Colon (tissue), 2 donors: ENCODE results near the gene COA5.

ENCODE experiments used
- FAIRE-seq: peaks from 2 replicates; lab custom pipeline; 2012; peaks lifted over from hg19 to GRCh38; lab: Jason Lieb, UNC
- donor health status: control.
- donor health status: control.

The COA5 gene, protein sequence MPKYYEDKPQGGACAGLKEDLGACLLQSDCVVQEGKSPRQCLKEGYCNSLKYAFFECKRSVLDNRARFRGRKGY

DNA sequence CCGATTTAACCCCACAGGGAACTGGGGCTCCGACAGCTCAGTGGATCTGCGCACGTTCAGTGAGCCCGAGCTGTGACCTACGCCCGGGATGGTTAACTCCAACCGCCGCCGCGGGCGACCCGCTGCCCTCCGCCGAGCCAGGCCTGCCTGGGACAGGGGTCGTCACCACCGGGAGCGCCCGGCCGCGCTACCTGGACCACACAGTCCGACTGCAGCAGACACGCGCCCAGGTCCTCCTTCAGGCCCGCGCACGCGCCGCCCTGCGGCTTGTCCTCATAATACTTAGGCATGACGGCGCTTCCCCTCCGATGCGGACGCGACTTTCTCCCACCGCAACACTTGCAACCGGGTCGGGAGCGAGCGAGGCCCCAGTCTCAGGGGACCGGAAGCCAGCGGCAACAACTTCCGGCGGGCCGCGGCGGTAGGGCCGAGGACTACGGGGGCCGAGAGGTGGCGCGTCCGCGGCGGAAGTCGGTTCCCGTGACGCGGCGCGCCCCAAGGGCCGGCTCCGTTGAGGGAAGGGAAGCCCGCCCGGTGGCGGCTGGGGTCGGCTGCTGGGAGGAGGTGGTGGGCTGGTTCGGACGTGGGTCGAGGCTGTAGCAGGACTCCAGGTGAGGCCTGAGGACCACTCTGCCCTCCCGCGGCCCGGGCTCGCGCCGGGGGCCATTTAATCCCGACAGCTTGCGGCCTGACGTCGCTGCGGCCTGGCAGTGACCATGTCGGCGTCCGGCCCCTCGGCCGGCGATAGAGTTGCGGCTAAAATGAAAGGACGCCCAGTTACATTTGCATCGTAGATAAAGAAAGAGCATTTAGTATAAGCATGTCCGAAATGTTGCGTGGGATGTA lies at the start of gene COA5, which contains the start of gene UNC50:
TSS of gene COA5 (minus strand) at position 397 of the 846 bp plus-strand sequence. CDS start at position 290, 107 bp downstream.
TSS of gene UNC50 (plus strand) at position 474 of the 846 bp plus-strand sequence. CDS start 1,171 bp downstream, outside the sequence.
- no peak for FAIRE-seq

DNA sequence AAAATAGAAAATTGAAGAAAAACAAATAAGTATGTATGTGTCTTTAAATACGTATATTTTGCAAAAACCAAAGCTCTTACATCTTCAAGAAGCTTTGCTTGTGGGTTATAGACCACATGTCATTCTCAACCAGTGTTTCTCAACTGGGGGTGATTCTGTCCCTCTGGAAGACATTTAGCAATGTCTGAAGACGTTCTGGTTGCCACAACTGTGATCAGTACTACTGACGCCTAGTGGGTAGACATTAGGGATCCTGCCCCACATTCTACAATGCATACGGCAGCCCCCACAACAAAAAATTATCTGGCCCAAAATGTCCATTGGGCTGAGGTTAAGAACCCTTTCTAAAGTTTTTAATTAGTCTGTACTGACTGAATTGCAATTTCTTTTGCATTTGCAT lies 48.5 kb upstream of the COA5 start:
- FAIRE-seq: no peak

DNA sequence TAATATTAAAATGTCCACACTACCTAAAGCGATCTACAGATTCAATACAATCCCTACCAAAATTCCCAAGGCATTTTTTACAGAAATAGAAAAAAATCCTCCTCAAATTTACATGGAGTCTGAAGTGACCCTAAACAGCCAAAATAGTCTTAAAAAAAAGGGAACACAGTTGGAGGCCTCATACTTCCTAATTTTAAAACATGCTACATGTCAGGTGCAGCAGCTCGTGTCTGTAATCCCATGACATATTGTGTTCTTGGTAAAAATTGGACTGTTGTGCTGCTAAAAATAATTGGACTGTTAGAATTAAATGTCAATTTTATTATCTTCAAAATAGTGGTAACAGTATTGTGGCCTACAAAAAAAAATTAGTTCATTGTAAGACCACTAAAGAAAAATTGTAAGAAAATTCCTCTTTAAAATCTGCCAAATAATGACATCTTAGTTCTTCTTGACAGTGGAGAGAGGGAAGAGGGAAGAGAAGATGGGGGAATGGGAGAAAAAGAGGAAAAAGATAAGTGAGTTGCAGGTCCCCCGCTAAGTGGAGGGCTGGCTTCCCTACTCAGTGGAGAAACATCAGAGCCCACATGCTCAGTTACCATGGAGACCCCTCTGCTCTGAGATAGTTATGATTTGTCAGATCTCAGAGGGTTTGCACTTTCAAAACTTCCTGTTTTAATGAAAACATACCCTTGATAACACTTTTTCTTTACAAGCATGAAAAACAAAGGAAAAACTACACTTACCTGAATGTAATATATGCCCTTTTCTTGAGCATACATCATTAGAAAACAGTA lies 46.6 kb upstream of the COA5 start:
- peak; percentile 5 for FAIRE-seq

DNA sequence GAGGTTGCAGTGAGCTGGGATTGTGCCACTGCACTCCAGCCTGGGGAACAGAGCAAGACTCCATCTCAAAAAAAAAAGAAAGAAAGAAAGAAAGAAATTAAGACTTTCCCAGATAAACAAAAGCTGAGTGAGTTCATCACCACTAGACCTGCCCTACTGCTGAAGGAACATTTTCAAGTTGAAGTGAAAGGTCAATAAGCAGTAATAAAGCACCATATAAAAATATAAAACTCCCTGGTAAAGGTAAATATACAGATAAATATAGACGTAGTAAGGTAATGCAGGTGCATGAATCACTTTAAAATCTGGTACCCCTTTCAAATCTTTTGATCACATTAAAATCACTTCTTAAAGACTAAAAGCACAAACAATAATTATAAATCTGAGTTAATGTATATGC lies 42.7 kb upstream of the COA5 start:
- FAIRE-seq: no peak

DNA sequence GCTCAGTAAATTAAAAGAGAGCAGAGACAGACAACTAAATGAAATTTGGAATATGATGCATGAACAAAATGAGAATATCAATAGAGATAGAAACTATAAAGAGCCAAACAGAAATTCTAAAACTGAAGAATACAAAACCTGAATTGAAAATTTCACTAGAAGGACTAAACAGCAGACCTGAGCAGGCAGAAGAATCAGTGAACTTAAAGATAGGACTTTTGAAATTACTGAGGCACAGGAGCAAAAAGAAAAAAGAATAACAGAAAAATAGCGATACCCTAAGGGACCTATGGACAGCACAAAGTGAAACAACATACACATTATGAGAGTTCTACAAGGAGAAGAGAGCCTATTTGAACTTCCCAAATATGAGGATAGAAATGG lies 41.7 kb upstream of the COA5 start:
- peak; percentile 57 for FAIRE-seq

DNA sequence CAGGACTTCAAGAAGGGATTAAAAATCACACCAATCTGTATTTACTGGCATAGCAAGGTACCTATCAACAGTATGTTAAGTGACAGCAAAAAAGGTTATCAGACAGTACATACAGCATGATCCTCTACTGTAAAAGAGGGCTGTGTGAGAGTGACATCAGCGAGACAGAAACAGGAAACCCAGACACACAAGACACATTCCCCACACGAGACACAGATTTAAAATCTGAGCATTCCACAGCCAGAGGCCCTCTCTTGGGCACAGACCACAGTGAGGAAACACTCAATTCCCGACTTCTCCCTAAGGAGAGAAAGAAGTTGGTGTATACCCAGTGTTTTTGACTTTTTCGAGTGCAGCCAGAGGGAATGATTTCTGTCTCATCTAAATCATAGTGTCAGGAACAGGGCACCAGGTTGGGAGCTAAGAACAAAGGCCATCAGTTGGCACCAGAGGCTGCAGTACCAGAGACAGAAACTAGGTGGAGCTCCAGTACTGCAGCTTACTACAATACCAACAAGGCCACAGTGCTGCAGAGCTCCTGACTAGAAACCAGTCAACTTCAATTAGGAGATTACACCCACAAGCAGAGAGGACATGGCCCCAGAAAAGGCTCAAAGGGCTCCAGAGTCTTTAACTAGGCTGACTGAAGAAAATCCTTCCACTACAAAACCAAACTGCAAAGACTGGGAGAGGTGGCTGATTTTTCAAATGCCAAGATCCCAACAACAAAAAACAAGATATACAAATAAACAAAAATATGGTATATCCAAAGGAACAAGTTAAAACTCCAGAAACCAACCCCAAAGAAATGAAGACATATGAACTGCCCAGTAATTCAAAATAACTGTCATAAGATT lies 41.1 kb upstream of the COA5 start:
- no peak for FAIRE-seq

DNA sequence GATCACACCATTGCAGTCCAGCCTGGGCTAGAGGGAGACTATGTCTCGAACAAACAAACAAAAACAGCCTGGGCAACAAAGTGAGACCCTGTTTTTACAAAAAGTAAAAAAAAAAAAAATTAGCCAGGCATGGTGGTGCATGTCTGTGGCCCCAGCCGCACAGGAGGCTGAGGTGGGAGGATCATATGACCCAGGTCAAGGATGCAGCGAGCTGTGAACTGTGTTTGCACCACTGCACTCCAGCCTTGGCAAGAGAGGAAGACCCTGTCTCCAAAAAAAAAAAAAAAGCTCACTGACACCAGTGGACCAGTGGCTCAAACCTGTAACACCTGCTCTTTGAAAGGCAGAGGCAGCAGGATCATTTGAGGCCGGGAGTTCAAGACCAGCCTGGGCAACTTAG lies 40.1 kb upstream of the COA5 start:
- FAIRE-seq: no peak

DNA sequence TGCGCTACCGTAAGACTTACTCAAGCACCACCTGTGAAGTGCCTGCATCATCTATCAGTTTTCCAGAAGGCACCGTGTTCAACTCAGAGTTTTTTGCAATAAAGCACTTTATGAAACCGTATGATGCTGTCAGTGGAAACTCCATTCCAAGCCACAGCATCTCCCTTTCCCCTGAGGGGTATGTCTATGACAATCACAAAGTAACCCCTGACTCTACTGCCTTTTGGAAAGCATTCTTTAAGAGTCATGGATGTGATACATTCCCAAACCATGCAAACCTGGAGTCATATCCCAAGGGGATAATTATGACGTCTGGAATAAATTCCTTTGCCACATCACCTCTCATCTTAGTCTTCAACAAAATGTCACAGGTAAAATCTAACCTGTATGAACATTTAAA lies 39.3 kb upstream of the COA5 start:
- FAIRE-seq: no peak

DNA sequence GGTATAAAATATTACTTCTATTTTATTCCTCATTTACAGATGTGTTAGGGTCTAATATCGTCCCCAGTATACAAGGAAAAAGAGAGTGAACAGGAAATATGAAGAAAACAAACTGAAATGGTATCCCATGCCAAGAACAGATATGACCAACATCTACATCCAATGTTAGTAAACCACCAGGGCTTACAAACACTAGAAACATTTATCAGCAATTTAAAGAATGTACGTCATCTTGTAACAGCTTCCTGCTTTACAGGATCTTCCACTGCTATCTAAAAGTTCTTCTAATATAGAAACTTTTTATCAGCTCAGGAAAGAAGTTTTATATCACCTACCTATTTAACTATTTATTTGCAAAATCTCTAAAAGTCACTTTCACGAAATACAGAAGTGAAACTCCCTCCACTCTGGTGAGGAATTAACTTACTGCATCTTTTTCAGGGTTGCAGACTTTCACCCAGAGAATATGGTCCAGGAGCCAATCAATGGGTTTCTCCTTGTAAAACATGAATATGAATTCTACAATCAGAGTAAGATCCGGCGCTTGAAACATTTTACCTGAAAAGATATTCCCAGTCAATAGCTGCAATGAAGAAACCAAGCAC lies 35.3 kb upstream of the COA5 start:
- no peak for FAIRE-seq

DNA sequence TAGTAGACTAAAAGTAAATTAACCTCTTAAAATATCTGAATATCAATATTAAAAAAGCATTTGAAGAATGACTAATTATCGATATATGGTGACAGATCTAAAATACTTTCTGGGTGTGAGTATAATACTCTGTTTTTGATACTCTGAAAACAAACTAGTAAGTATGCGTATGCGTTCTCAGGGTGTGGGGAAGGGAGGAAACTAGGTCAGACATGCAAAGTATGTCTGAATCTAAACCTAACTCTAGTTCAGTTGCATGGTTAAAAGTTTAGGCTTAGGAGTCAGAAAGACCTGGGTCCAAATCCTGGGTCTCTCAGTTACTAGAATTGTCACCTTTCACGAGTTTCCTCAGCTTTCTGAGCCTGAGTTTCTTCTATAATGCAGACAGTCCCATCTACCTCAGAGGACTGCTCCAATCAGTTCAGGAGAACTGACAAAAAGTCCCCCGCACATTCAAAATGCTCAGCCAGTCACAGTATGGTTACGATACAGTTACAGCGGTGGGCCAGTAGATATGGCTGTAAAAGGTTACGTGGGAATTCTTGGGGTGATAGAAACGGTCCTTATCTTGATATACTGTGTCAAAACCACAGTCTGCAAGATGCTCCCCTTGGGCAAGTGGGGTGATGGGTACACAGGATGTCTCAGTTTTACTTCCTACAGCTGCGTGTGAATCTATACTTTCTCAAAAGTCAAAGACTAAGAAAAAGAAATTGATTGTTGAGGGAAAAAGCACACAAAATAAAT lies 29.3 kb upstream of the COA5 start:
- FAIRE-seq: no peak

DNA sequence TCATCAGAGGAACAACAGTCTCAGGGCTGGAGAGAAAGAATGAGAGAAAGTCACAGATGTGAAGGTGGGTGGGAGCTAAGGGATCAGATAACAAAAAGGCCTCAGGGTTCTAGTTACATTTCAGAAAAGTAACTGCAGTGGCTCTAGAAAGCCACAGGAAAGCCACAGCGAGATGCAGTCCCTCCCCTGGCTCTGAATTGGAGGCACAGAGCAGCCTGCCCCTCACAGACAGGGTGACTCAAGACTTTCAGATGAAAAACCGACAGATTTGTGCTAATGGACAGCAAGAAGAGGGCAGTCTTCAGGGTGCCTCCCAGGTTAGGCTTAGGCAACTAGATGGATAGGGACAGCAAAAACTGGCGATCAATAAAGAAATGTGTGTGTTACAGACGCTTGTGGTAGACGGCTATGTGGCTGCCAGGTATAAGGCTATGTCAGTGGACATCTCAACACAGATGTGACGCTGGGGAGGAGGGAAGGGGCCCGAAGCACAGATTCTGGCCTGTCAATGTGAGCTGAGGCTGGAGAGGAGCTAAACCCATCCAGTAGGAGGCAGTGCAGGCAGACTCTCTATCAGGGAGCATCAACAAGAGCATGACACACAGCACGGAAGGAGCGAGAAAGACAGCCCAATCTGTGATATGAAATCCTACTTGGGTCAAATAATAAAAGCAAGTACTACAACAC lies 26.2 kb upstream of the COA5 start:
- no peak for FAIRE-seq

DNA sequence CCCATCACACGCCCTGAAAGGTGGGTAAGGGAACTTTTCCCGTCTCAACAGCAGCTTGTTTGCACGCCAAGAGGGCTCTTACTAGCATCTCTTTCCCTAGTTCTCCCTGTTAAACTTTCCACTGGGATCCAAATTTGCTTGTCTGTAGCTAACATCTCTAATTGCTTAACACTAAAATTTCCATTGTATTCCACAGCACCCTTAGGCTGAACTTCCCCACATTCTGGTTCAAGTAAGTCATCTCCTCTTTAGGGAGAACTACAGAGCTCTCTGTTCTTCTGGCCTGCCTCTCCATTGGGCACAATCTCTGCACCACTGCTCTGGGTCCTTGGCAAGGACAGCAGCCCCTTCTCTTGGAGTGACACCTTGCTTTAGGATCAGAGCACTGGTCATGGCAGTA lies 24.0 kb upstream of the COA5 start:
- FAIRE-seq: no peak

DNA sequence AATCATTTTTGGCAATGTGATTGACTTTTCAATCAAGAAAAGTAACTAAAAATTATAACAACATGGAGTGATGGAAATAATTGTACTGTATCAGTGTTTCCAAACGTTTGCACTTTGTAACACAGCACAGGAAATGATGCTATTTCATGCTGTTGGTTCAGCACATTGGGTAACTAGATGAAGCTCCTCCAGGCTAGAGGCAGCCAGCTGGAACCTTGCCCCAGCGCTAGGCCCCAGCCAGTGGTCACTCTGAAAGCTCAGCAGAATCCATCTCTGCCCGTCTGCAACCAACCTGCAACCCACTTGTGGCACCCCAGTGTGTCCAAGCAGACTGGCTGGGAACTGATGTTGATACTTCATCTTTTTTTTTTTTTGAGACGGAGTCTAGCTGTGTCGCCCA lies 15.3 kb upstream of the COA5 start:
- FAIRE-seq: no peak

DNA sequence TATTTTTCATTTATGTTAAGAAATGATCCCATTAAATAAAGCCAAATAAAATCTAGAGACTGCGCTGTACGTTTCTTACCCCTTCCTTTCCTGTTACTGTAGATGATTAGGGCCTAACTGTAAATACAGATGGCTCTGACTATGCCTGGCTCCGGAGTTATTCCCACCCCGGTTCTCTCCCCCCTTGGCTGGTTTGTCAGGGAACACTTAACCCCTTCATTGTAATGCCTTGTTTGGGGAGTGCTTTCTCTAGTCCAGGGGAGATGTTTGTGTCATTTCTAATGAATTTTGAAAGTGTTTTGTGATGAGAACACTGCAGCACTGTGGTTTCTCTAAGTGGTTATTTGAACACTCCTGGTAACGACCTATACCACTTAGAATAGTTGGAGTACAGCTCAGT lies 8.8 kb upstream of the COA5 start:
- no peak for FAIRE-seq

DNA sequence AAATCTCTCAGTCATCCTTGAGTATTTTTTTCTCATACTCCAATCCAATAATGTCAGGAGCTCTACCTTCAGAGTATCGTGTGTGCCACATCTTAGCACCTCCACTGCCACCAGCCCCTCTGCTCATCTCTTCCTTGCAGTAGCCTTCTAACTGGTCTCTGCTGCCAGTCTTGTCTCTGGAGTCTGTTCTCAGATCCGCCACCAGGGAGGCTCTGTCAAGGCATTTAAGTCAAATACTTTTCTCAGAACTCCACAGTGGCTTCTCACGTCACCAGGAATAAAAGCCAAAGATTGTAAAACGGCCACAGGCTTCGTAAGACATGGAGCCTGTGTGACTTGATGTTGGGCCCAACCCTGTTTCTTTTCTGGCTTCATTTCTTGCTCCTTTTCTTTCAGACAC lies 7.2 kb upstream of the COA5 start:
- no peak for FAIRE-seq

DNA sequence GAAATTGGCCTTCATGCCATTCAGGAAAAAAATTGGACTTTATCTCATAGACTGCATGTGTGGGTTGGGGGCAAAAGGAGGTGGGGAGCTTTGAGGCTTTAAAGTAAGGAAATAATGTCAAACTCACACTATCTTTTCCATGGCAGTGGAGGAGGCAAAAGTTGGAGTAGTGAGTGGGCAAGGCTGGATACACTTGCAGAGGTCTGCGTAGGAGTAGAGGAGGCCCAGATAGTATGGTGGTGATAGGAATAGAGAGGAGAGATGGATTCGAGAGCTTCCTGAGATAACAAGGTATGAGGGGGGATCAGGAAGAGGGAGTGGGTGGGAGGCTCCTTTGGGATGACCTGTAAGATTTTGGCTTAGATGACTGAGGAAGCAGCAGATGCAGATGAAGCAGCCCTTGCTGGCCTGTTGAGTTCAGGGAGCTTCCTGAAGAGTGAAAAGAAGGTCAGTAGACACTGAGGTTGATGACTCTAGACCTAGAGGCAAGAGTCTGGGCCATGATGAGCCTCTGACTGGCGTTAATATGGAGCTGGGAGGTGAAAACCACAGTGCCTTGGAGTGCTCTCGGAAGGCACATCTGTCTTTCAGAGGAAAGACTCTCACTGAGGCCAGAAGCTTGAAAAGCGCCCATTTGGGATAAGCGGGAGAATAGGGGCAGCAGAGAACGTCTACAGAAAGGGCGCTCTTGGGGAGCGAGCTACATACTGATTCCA lies 5.9 kb upstream of the COA5 start:
- FAIRE-seq: no peak

DNA sequence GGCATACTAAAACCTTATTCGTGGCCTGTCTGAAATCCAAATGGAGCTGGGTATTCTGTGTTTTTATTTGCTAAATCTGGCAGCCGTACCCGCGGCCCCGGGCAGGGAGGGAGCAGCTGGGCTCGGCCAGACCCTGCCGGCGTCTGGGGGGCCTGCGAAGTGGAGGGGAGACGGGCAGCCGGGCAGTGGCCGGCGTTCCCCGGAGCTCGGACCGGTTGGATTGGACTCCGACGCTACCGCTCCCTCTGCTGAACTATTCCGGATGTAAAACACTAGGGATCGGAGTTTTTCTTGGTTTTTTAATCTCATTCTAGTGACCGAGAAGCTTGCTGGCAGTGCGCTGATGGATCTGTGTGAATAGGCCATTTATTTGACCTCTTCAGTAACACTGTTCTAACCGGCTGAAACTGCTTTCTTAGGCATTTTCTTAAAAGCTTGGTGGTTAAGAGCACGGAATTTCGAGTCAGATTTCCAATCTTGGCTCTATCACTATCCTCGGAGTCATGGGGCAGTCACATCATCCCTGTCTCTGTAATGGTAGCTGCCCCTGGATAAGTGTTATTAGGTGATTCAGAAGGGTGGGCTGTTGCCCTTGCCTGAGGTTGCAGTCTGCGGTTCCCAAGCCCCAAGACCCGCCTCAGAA lies 771 bp upstream of the COA5 start:
- no peak for FAIRE-seq

DNA sequence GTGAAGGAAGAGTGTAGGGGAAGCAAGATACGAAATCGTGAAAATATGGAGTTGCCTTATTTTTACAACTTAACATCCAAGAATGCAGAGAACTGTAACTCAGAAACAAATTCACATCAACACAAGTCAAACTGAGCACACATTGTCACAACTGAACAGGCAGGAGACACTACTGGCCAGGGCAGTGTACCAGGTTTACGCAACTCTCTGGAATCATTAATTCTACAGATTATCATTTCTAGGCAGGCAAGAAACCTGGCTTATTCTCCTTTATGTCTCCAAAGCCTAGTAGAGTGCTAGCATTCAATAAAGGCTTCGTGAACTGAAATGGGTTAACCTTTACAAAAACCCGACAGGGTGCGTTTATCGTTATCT lies 584 bp downstream of the COA5 start:
- no peak for FAIRE-seq

DNA sequence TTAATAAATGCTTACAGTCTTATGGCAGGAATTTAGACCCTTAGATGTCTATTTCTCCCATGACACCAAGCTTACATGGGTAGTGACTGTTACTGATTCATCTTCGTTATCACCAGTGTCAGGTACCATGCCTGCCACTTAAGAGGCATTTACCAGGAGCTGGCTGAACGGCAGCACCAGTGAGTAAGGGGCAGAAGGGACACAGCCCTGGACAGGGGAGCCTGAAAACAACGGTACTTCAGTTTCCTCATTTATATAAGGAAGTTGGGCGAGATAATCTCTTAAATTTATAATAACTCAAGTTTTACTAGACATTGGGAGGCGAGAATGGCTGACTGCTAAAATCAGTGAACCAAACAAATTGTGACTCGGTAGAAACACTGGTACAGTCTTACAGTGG lies 1.2 kb downstream of the COA5 start:
- FAIRE-seq: no peak
